HG03175 (cell line): ENCODE measurements around the gene SYP.
A peak's percentile ranks its signal among the peaks of the same experiment; 100 is the strongest.
"Not testable (repeated sequence)": the region's sequence is repeated elsewhere in the genome, so short reads cannot be mapped to it uniquely, and the experiment has no call there.

Source experiments
- ATAC-seq: cut with Tn5 transposase; IDR thresholded peaks from one replicate; pipeline ENCODE4 v1.9.1; 2021; ENCODE audit warnings: mild to moderate bottlenecking, moderate library complexity; ENCODE audit not compliant: unreplicated experiment

Gene SYP

GRCh38 chrX:49190821-49191573, 9.0 kb downstream of the SYP start:
- peak; percentile 93 for ATAC-seq

DNA sequence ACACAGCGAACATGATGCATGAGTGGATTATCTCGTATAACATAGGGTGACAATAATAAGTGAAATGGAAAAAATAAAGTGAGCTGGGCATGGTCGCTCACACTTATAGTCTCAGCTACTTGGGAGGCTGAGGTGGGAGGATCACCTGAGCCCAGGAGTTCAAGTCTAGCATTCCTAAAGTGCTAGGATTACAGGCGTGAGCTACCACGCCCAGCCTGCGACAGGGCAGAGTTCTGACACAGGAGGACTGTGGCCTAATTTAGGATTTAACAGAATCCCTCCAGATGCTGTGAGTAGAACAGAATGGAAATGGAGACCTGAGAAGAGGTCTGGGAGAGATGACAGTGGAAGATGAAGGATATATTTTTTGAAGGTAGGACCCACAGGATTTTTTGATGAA, 10.4 kb downstream of the SYP start:
- ATAC-seq: no peak

DNA sequence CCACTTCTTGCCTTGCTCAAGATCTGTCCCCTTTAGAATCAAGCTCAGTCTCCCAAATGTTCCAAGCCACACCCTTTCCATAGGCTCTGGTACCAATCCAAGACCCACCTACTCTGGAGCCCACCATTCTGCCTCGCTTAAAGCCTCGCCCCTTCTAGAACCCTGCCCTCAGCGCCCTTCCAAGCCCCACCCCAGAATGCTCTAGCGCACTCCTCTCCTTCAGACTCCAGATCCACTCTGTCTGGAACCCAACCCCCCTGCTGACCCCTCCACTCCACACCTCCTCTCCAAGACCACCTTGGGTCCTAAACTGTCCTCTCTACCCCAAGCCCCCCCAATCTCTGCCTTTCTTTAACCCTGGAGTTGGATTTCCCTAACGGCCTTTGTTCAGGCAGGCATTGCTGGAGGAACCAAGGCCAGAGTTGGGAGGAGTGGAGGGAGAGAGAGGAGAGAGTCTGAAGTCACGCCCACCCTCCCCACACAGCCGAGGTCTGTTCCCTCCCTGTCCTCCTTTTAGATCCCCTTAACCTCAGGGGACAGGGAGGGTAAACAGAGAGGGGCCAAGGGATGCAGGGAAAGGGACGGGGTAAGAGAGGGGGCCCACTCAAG, 11.4 kb downstream of the SYP start:
- ATAC-seq: no peak

DNA sequence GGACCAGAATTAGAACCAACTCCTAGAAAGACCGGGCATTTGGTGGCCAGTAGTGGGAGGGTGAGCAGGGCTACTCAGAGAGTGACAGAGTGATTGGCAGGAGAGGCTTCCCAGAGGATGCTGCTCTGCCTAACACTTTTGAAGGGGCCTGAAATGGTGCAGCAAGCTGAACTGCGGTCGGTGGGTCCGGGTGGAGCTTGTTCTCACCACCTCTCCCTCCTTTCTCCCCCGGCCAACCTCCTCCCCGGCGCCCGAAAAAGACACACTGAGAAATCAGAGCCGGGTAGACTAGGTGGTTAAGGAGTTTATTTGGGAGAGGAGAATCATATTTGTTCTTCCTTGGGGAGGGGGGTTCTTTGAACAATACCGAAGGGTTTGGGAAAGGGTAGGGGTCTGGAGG, 12.5 kb downstream of the SYP start:
- ATAC-seq: no peak

DNA sequence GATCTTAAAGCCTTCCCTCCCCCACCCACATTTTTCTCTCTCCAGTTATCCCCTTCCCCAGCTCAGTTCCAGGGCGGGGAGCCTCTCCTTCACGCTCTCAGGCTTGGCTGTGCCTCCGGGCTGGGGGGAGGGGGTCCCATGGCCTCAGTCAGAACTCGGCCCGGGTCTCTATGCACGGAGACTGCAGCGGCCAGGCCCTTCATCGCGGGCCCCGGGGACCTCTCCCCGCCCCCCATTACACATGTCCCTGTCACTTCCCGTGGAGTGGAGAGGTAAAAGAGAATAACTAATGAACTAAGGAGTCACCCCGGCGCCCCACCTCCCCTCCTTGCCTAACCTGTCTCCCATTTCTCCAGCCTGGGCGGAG, 13.0 kb downstream of the SYP start:
- no peak for ATAC-seq

GRCh38 chrX:49186125-49187027, 13.6 kb downstream of the SYP start, which contains the start of gene PRICKLE3:
TSS of gene PRICKLE3 (minus strand) at chrX:49186373. CDS start at chrX:49186297, 76 bp downstream.
- peak; percentile 34 for ATAC-seq

DNA sequence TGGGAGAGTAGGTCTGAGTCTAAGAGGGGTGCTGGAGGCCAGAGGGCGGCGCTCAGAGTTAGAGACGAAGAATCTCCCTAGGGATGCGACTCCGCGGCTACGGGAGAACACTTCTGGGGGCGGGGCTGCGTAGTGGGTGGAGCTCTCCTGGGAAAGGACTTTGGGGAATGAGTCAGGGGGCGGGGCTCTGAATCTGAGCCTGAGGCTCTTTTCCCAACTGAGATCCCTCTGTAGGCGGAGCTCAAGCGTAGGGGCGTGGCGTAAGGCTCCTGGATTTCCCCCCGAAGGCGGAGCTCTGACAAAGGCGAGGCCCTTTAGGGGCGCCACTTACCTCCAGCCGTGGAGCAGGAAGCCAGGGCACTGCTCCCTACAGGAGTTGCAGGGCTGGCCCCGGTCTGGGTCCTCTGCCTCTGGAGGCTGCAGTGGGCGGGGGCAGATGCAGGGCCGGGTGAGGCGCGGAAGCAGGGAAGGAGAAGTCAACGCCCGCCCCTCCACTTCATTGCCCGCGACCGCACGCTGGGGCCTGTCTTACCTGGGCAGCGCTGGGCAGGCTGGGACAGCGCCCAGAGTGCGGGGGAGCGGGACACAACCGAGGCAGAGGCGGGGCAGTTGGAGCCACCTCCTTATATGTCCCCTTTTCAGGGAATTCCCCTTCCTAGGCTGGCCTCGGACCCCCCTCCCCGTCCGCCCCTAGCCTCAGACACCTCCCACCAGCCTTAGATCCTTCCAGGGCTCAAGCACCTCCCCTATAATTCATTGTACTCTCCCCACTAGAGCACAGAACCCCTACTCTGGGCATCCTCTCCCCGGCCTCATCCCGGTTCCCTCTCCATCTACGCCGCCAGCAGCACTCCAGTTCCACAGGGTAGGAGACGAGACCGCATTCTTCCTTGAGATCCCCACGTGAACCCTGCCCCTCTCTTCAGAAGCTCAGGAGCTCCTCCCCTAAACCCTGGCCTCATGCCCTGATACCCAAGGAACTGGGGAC, 15.4 kb downstream of the SYP start:
- no peak for ATAC-seq

- ATAC-seq: no peak
These were observed 16.2 kb downstream of the SYP start for GRCh38 chrX:49183701-49184281.

GRCh38 chrX:49179358-49179757, 20.6 kb downstream of the SYP start:
- ATAC-seq: no peak

DNA sequence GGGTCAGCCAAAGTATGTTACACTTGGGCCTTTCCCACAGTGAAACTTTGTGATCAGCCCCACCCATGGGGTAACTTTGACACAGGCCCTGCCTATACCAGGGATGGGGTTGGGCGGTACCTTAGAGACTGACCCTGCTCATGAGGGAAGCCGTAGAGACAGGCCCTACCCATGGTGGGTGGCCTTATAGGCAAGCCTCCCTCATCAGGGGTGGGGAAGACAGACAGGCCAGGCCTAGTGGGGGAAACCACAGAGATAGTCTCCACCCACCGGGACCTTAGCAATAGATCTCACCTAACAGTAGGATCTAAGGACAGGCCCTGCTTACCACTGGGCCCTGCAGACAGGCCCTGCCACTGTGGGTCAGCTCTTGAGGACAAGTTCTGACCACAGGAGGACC, 21.5 kb downstream of the SYP start:
- no peak for ATAC-seq

GRCh38 chrX:49177873-49178480, 22.0 kb downstream of the SYP start:
- no peak for ATAC-seq

DNA sequence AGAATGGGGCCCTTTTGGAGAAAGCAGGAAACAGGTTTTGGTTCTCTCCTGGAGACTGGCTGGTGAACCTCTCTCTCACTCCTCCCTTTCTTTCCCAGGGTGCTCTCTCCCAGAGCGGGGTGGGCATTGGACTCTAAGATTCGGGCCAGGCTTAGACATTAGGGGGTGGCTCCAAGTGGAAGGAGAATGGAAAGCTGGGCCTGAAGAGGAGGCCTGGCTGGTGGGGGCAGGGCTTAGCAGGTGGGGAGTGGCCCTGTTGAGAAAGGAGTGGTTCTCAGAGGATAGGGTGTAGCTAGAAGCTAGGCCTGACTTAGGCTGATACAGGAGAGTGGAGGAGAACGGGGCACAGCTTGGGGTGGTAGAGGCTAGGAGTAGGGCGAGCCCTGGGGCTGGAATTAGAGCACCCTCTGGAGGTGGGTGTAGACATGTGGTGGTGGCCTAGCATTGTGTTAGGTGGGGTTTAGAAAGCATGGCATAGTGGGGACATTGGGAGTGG, 22.6 kb downstream of the SYP start:
- ATAC-seq: no peak

- no peak for ATAC-seq
These were observed 23.3 kb downstream of the SYP start for GRCh38 chrX:49176421-49177326.

- no peak for ATAC-seq
These were observed 24.3 kb downstream of the SYP start for GRCh38 chrX:49175435-49176274.

DNA sequence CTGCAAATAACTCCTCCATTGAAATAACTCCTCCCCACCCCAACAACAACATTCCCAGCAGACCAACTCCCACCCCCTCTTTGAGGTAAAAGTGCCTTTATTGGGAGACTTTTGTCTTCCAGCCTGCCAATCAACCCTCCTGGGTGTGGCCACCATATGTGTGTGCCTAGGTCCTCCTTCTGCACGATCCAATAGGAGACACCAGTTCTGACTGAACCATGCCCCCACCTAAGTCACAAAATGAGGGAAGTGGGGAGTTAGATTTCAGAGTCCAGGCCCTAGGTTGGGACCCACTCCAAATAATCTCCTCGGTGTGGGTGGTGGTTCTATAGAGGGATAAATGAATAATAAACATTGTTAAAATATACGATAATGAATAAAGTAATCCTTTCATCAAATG, 25.3 kb downstream of the SYP start:
- no peak for ATAC-seq

- ATAC-seq: not testable (repeated sequence)
These were observed 26.4 kb downstream of the SYP start for GRCh38 chrX:49173544-49173943.

DNA sequence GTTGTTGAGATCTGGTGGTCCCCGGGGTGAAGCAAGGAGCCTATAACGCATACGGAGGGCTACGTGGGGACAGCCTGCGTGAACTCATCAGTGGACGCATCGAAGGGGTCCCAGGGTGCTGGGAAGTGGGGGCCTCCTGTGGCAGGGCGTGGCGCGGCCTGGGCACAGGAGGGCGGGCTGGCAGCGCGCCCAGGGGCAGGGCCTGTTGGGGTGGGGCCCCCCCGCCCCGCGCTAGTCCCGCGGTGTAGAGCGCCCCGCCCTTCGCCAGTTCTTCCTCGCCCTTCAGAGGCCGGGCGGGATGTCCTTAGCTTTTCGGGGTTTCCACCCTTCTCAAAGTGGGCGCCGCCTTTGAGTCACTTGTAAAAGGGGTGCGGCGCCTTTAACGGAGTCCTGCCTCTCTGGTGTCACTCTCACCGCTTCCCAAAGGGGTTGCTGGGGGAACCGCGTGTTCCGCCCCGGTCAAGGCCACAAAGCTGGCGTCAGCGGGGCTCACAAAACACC, 27.7 kb downstream of the SYP start:
- ATAC-seq: peak; percentile 80
